Measurements from ENCODE around the gene MED12L.

GRCh38 chr3:151113343-151113742 is 27.9 kb downstream of the MED12L start:
- TF ChIP-seq POLR2A (IDR thresholded peaks at IDR 0.05; ENCODE audit: extremely low read depth, insufficient read length) (no peak), CTCF (IDR thresholded peaks at IDR 0.05; ENCODE audit: low read depth, low read length) (no peak)

Data from NB4 (cell line).